Measurements from ENCODE around the gene POLR3C. TPM values are rescaled to one million over a fixed set of nuclear protein-coding genes. Genes with fewer than 3 reads are reported as not detected.

Gene POLR3C
- total and polyA plus RNA-seq, 2 of the 13 experiments (the other 11 are each of a cell fraction or from before 2014, with no cell fraction given) = 15.5 to 24.3 TPM

- BruUV-seq (replicated peaks) = no TSS peak
- WGBS (ENCODE audit: low lambda C conversion rate) = 3% methylated on average over 8 of the region's 50 CpGs
- peak within 1 kb of the TSS; percentile 55 to 78 (median 66) for H3K4me3 ChIP-seq (replicated peaks in 1 of 3; ENCODE audit: insufficient read depth in 1 of 3, low read depth in 2 of 3, low read length in 3 of 3)
- no peak within 1 kb of the TSS for H3K27ac ChIP-seq (ENCODE audit: extremely low read length, insufficient read depth, low read length)
- no peaks in the 10 kb centered on the region for H4K20me1 ChIP-seq (ENCODE audit: insufficient read depth, low read length)
- peak within 1 kb of the TSS; percentile 95 for H3K4me2 ChIP-seq (ENCODE audit: low read depth, low read length)
- CTCF ChIA-PET (ENCODE audit: low intra/inter-chr PET ratio, low total read pairs) = interaction anchor here (1.2 to 2.5 kb wide), 2 partner anchors 13 to 168 kb away, joined by 3 to 14 read pairs; partner anchors contain the start of gene PIAS3
- POLR2A ChIA-PET = interaction anchor here (0.8 to 4.5 kb wide), 12 partner anchors 10 to 118 kb away, joined by 3 to 44 read pairs (median 4); partner anchors contain the start of genes LIX1L, PIAS3, POLR3C and RBM8A
- peaks cover 12% of the 10 kb centered on the region for H3K4me1 ChIP-seq (ENCODE audit: insufficient read depth, low read length)
- intact Hi-C loops (cut with micrococcal nuclease; ENCODE audit: unreplicated experiment) = loop anchor here (1.0 kb wide), 2 partner anchors 65 to 168 kb away; partner anchors contain the start of gene ITGA10
- ATAC-seq (peak; percentile 87), DNase-seq (ENCODE audit: low spot score) (peak; percentile 52), FAIRE-seq (peak; percentile 46)
- H2AFZ ChIP-seq (ENCODE audit: low read length) = no peak within 1 kb of the TSS
- H3K79me2 ChIP-seq (ENCODE audit: insufficient read depth, low read length) = no peaks in the 10 kb centered on the region
- peaks cover 15 to 27% of the 10 kb centered on the region in 2 experiments for H3K36me3 ChIP-seq (replicated peaks in 1 of 2; ENCODE audit: control insufficient read depth in 1 of 2, insufficient read depth in 2 of 2, low read length in 2 of 2)
- H3K9ac ChIP-seq (ENCODE audit: insufficient read depth, low read depth, low read length) = peak within 1 kb of the TSS; percentile 68
- in situ Hi-C loops (cut with HindIII; ENCODE audit: extremely low pct_ligation_motif_present, low pct_unique_long_range_greater_than_20kb) = loop anchor here (10.0 kb wide), 1 partner anchor 169 kb away; no protein-coding TSS in a partner anchor
- H3K9me3 ChIP-seq (ENCODE audit: low read length) = no peaks in the 10 kb centered on the region
- H3K27me3 ChIP-seq (ENCODE audit: control insufficient read depth in 1 of 2, insufficient read depth in 2 of 2, low read length in 2 of 2) = no peaks in the 10 kb centered on the region
- TF ChIP-seq PRMT3 (CRISPR knock-in tag; IDR thresholded peaks at IDR 0.05; ENCODE audit: borderline replicate concordance, low read depth) (0 out of 2 replicates have a peak, but pooled peaks have one; percentile 11), ZNF784 (CRISPR knock-in tag; IDR thresholded peaks at IDR 0.05; ENCODE audit: borderline replicate concordance) (no peak), HMGA1 (CRISPR knock-in tag; conservative IDR thresholded peaks at IDR 0.05) (no peak), TOE1 (CRISPR knock-in tag; IDR thresholded peaks at IDR 0.05) (no peak), FIP1L1 (IDR thresholded peaks at IDR 0.05; ENCODE audit: borderline replicate concordance, insufficient read depth, low read depth, low read length) (no peak), ZSCAN20 (CRISPR knock-in tag; IDR thresholded peaks at IDR 0.05; ENCODE audit: borderline replicate concordance) (no peak), REL (CRISPR knock-in tag; conservative IDR thresholded peaks at IDR 0.05) (no peak), MEF2D (CRISPR knock-in tag; IDR thresholded peaks at IDR 0.05) (peak; percentile 32; the same call in 1 of the 2 replicates), HNF4A (CRISPR knock-in tag; IDR thresholded peaks at IDR 0.05) (no peak), PPARG (CRISPR knock-in tag; conservative IDR thresholded peaks at IDR 0.05) (no peak), ZNF788 (CRISPR knock-in tag; IDR thresholded peaks at IDR 0.05; ENCODE audit: borderline replicate concordance) (0 out of 2 replicates have a peak, but pooled peaks have one; percentile 73), RFXAP (CRISPR knock-in tag; IDR thresholded peaks at IDR 0.05; ENCODE audit: borderline replicate concordance) (no peak), TRIM24 (CRISPR knock-in tag; IDR thresholded peaks at IDR 0.05) (no peak)
- TF ChIP-seq, protein P1, sequence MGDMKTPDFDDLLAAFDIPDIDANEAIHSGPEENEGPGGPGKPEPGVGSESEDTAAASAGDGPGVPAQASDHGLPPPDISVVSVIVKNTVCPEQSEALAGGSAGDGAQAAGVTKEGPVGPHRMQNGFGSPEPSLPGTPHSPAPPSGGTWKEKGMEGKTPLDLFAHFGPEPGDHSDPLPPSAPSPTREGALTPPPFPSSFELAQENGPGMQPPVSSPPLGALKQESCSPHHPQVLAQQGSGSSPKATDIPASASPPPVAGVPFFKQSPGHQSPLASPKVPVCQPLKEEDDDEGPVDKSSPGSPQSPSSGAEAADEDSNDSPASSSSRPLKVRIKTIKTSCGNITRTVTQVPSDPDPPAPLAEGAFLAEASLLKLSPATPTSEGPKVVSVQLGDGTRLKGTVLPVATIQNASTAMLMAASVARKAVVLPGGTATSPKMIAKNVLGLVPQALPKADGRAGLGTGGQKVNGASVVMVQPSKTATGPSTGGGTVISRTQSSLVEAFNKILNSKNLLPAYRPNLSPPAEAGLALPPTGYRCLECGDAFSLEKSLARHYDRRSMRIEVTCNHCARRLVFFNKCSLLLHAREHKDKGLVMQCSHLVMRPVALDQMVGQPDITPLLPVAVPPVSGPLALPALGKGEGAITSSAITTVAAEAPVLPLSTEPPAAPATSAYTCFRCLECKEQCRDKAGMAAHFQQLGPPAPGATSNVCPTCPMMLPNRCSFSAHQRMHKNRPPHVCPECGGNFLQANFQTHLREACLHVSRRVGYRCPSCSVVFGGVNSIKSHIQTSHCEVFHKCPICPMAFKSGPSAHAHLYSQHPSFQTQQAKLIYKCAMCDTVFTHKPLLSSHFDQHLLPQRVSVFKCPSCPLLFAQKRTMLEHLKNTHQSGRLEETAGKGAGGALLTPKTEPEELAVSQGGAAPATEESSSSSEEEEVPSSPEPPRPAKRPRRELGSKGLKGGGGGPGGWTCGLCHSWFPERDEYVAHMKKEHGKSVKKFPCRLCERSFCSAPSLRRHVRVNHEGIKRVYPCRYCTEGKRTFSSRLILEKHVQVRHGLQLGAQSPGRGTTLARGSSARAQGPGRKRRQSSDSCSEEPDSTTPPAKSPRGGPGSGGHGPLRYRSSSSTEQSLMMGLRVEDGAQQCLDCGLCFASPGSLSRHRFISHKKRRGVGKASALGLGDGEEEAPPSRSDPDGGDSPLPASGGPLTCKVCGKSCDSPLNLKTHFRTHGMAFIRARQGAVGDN (CRISPR knock-in tag; IDR thresholded peaks at IDR 0.05) = peak; percentile 93
- TF ChIP-seq, protein P2, sequence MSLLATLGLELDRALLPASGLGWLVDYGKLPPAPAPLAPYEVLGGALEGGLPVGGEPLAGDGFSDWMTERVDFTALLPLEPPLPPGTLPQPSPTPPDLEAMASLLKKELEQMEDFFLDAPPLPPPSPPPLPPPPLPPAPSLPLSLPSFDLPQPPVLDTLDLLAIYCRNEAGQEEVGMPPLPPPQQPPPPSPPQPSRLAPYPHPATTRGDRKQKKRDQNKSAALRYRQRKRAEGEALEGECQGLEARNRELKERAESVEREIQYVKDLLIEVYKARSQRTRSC (CRISPR knock-in tag; IDR thresholded peaks at IDR 0.05; ENCODE audit: low read depth) = no peak
These were observed 21.6 kb downstream of the POLR3C start, which contains the start of gene NUDT17 for GRCh38 chr1:145845514-145846161. Gene NUDT17, plus strand, starts transcription at chr1:145845630. Its CDS starts 11 bp downstream, at chr1:145845641.
